ENCODE data around the gene ANKRD34B.

ANKRD34B gene

GRCh38 chr5:80554646-80555045, 15.4 kb downstream of the ANKRD34B start:
- Mint-ChIP-seq H3K9me3 (no peaks in the 10 kb centered on the region), H3K4me3 (no peak overlapping the region), H3K27ac (no peak overlapping the region), H3K36me3 (ENCODE audit: low read depth) (no peaks in the 10 kb centered on the region), H3K27me3 (ENCODE audit: low read depth) (peaks cover 38% of the 10 kb centered on the region), H3K4me1 (ENCODE audit: low read depth) (no peaks in the 10 kb centered on the region)
- DNase-seq (ENCODE audit: low spot score) = no peak

GRCh38 chr5:80541392-80541791, 28.7 kb downstream of the ANKRD34B start:
- Mint-ChIP-seq H3K4me3 (no peak overlapping the region), H3K36me3 (ENCODE audit: low read depth) (no peaks in the 10 kb centered on the region), H3K27me3 (ENCODE audit: low read depth) (peaks cover 2% of the 10 kb centered on the region), H3K4me1 (ENCODE audit: low read depth) (peaks cover 13% of the 10 kb centered on the region), H3K9me3 (no peaks in the 10 kb centered on the region), H3K27ac (peak overlapping the region; percentile 1)
- DNase-seq (ENCODE audit: low spot score) = no peak

- no peak for DNase-seq (ENCODE audit: low spot score)
- peaks cover 13% of the 10 kb centered on the region for H3K4me1 Mint-ChIP-seq (ENCODE audit: low read depth)
- H3K27ac Mint-ChIP-seq = no peak overlapping the region
- H3K27me3 Mint-ChIP-seq (ENCODE audit: low read depth) = peaks cover 4% of the 10 kb centered on the region
- H3K36me3 Mint-ChIP-seq (ENCODE audit: low read depth) = no peaks in the 10 kb centered on the region
- H3K9me3 Mint-ChIP-seq = no peaks in the 10 kb centered on the region
- H3K4me3 Mint-ChIP-seq = no peak overlapping the region
Observed at GRCh38 chr5:80540691-80541090, 29.4 kb downstream of the ANKRD34B start.

- Mint-ChIP-seq H3K4me1 (ENCODE audit: low read depth) (peaks cover 2% of the 10 kb centered on the region), H3K27me3 (ENCODE audit: low read depth) (no peaks in the 10 kb centered on the region), H3K27ac (no peak overlapping the region), H3K4me3 (no peak overlapping the region), H3K9me3 (no peaks in the 10 kb centered on the region), H3K36me3 (ENCODE audit: low read depth) (no peaks in the 10 kb centered on the region)
- peak; percentile 58 for DNase-seq (ENCODE audit: low spot score)
Observed at GRCh38 chr5:80516826-80517225, 53.3 kb downstream of the ANKRD34B start.

DNA sequence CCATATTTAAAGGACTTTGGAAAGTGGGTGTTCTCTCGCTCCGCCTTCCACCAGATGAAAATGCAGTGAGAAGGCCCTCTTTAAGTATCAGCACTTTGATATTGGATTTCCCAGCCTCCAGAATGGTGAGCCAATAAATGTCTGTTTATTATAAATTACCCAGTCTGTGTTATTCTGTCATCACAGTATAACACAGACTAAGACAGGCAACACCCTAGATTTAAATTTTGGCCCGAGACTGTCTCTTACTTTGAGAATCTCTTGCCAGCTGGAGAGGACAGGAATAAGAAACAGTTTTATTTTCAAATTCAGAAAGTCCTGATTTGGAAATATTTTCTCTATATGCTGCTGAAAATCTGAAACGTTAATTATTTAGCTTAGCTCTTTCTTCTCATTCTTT, 60.7 kb downstream of the ANKRD34B start:
- Mint-ChIP-seq H3K36me3 (ENCODE audit: low read depth) (no peaks in the 10 kb centered on the region), H3K4me1 (ENCODE audit: low read depth) (no peaks in the 10 kb centered on the region), H3K27ac (no peak overlapping the region), H3K4me3 (no peak overlapping the region), H3K9me3 (no peaks in the 10 kb centered on the region), H3K27me3 (ENCODE audit: low read depth) (no peaks in the 10 kb centered on the region)
- DNase-seq (ENCODE audit: low spot score) = no peak

- H3K4me1 Mint-ChIP-seq (ENCODE audit: low read depth) = peaks cover 2% of the 10 kb centered on the region
- no peaks in the 10 kb centered on the region for H3K9me3 Mint-ChIP-seq
- no peaks in the 10 kb centered on the region for H3K36me3 Mint-ChIP-seq (ENCODE audit: low read depth)
- no peak overlapping the region for H3K27ac Mint-ChIP-seq
- DNase-seq (ENCODE audit: low spot score) = no peak
- H3K4me3 Mint-ChIP-seq = no peak overlapping the region
- H3K27me3 Mint-ChIP-seq (ENCODE audit: low read depth) = no peaks in the 10 kb centered on the region
Observed at GRCh38 chr5:80508844-80509243, 61.2 kb downstream of the ANKRD34B start.

- Mint-ChIP-seq H3K27ac (no peak overlapping the region), H3K9me3 (no peaks in the 10 kb centered on the region), H3K4me3 (no peak overlapping the region), H3K36me3 (ENCODE audit: low read depth) (no peaks in the 10 kb centered on the region), H3K27me3 (ENCODE audit: low read depth) (no peaks in the 10 kb centered on the region), H3K4me1 (ENCODE audit: low read depth) (peaks cover 5% of the 10 kb centered on the region)
- DNase-seq (ENCODE audit: low spot score) = no peak
Observed at GRCh38 chr5:80507663-80508062, 62.4 kb downstream of the ANKRD34B start.
